Inferior parietal cortex (tissue), 1 donor: ENCODE data around the gene NPAS2.

Source experiments
- DNase-seq: peaks from one replicate; pipeline ENCODE4 v3.0.0-alpha.2; 2016; ENCODE audit errors: extremely low spot score

Gene NPAS2

DNA sequence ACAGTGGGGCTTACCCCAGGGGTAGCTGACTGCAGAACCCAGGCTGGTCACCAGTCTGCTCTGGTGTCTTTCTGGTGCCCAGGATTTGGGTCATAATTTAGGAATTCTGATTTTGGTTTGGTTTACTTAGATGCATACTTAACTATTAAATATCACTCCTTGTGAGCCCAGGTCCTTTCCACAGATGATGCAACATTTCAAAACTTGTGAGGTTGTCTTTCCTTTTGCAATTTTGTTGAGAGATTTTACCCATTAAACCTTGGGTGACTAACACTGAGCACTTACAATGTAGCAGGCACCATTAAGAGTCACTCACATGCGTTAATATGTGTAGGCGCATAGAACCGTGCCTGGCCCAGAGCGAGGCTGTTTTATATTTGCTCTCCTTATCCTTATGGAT lies 120.3 kb downstream of the NPAS2 start:
- no peak for DNase-seq

DNA sequence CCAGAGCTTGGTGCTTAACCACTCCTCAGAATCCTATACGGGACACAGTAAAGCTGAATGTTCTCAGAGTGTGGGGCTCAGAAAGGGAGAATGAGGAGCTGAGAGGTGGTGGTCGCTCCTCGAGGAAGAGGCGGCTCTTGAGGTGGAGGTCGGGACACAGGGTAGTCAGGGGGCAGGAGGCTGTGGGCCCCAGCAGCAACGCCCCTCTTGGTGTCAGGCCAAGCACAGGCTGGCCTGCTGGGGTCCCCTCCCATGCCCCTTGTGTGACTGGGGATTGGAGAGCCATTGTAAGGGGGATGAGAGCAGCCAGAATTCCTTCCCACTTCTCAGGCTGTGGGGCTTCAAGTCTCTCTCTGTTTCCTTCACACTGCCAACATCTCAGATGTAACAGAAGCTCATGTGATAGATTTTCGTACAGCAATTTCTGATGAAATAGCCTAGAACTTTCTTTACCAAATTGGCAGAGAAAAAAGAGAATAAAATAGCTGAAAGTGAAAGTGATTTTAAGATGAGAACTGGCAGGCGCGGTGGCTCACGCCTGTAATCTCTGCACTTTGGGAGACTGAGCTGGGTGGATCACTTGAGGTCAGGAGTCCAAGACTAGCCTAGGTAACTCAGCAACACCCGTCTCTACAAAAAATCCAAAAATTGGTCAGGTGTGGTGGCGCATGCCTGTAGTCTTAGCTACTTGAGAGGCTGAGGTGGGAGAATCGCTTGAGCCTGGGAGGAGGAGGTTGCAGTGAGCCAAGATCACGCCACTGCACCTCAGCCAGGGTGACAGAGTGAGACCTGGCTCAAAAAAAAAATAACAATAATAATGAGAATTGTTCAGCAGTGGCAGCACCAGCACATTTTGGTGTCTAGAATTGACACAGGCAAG lies 121.1 kb downstream of the NPAS2 start:
- no peak for DNase-seq

DNA sequence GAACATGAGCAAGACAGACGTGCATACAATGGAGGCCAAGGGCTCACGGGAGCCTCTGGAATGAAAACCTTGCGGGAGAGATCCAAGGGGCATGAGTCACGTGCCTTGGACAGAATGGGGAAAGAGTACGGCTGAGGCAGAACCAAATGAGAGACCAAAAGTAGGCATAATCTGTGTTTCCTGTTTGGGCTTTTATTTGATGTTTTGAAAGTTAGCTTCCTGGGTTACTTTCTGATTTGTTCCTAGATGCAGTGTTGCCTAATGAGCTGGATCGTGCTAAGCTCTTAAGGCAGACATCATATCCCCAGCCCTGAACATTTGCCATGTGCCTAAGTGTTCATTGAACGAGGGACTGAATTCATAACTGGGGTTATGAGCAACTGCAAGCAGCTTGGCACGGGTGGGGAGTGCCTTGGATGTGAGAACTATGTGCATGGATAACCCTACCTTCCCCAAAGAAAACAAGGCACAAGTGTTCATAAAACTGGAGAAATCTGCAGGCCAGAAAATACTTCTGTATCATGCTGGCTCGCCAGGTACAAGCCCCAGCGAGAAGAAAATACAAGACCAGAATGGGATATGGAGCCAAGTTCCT lies 121.8 kb downstream of the NPAS2 start:
- no peak for DNase-seq

DNA sequence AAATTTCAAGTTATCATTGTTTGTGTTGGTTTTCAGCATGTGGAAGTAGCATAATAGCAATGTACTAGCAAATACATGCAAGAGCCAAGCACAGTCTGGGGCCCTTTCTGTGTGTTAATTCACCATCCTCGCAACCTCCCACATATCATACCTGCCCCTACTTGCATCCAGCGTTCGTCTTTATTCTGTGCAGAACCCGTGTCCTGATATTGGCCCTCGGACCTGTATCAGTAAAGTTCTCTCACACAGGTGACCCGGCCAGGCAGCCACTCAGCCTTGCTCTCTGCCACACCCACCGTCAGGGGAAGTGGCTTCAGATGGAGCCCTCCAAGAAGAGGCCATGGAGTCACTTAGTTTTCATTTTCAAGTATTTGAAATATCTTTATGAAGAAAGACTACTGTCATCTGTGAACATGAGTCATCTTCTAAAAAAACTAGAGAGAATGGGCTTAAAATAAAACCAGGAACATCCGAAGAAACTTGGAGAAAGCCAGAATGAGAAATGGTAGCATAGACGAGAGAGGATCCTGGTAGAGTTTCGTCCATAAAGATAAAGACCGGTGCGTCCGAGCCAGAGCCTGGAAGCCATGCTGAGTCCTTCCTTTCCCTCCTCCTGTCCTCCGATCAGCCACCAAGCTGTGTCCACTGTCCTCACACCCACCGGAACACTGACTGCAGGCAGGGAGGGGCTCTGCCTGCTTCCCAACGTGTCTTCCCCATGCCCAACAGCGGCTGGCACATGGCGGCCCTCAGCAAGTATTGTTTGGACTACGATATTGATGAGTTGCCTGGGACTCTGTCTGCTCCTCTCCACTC lies 124.9 kb downstream of the NPAS2 start:
- DNase-seq: peak; percentile 32

DNA sequence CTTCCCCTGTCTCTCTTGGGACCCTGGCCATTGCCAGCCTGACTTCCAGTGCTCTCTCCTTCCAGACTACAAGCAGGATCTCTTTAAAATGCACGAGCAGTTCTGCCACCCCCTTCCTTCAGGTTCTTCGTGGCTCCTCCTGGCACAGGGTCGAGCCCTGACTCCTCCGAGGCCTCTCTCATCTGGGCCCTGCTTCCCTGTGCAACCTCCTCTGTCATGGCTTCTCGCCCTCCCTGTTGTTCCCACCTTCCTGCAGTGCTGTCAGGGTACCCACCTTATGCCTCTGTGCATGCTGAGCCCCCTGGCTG lies 125.4 kb downstream of the NPAS2 start:
- no peak for DNase-seq

DNA sequence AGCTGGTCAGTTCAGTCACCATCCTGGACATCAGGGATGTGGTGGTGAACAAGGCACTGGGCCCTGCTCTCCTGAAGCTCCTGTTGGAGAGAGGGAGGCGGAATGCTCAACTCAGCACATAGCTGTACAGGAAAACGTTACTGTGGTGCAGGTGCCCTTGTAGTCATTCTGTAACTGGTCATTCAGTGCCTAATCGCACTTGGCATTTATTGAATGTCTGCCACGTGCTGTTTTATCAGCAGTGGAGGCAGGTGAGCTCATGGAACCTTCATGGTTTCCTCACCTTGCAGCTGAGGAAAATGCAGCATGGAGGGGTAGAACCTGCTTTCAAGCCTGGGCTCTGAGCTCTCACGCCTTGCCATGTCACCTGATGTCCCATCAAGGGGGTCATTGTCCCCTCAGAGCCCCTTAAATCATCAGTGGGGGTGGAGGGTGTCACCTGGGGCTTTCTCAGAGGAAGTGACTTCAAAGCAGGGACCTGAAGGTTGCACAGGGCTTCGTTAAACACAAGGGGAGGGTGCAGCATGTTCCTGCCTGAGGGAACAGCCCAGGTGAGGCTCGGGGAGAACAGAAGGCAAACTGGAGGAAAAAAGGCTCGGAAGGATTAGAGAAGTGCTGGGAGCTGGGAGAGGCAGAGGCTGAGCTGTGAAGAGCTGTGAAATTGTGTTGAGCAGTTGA lies 126.1 kb downstream of the NPAS2 start:
- no peak for DNase-seq

DNA sequence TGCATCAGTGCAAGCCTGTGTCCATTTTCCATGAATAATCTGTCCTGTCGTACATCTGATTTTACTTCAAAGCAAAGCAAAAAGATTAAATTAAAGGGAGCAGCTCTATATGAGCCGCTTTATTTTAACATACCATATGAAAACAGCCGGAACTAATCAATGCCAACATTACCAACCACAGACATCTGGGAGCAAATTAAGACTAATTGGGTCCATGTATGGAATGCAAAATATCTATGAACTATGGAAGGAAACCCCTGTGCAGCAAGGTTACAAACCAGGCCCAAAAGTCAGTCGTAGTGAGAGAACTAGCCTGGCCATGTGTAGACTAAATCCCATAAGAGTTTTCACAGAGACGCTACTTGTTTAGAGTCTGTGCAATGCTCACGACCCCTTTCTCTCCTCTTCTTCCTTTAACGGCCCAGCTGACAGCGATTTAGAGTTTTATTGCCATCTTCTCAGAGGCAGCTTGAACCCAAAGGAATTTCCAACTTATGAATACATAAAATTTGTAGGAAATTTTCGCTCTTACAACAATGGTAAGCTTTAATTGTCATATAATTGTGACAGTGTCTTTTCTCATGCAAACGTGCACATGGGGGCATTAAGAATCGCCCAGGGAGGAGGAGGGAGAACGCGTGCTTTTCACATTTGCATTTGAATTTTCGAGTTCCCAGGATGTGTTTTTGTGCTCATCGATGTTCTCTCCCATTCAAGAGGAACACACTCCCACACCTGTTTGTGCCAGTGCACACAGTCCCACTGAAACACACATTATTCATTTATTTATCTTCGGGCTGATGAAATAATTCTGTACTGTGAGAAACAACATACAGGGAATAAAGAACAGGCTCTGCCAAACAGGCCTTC lies 129.2 kb downstream of the NPAS2 start:
- DNase-seq: no peak

DNA sequence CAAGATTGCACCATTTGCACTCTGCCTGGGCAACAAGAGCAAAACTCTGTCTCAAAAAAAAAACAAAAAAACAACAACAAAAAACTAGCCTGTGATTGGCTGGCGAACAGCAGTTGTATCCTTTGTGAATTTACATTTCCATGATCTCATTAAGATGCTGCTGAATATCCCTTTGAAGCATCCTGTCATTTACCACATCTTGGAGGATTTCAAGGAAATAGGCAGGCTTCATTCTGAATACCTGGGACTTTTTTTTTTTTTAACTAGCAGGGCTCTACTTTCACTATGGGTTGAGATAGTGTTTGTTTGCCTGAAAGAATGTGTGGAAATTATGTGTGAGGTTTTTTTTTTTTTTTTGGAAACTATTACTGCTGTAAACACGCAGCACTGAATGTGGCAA lies 132.6 kb downstream of the NPAS2 start:
- no peak for DNase-seq

DNA sequence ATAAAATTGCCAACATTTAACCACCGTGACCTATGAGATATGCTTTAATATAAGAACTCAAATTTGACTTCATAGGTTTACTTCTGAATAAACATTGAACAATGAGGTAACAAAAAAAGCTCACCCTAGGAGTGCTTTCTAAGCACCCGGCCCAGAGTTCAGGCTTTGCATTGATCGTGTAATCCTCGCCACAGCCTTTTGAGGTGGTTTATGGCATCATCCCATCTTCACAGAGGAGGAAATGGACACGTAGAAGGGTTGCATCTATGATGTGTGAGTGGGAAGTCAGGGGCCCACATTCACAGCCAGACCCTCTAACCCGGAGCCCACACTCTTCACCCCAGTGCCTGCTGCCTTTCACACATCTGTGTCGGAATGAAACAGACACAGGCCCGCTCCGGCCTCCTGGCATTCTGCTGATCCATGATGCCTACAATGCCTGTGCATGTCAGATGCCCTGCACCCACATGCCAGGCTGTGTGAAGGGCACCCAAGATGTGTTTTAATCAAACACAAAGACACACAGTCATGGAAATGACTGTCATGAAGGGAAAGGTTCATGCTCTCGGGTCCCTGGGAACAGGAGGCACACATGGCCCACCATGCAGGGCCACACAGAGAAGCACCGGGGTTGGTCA lies 133.6 kb downstream of the NPAS2 start:
- DNase-seq: no peak

DNA sequence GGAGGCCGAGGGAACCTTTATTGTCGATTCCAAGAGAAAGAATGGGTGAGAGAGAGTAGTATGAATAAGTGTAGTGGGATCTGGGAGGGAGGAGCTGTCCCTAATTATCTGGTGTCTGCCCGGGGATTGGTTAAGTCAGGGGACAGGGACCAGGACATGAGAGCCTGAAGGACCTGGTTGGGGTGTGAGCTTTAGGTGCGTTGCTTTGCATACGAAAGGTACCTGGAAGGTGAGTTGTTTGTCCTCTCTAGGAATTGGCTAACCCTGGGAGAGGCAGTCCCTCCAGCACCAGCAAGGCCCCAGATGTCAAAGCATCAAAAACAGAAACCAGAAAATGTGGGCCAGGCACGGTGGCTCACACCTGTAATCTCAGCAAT lies 134.1 kb downstream of the NPAS2 start:
- no peak for DNase-seq

DNA sequence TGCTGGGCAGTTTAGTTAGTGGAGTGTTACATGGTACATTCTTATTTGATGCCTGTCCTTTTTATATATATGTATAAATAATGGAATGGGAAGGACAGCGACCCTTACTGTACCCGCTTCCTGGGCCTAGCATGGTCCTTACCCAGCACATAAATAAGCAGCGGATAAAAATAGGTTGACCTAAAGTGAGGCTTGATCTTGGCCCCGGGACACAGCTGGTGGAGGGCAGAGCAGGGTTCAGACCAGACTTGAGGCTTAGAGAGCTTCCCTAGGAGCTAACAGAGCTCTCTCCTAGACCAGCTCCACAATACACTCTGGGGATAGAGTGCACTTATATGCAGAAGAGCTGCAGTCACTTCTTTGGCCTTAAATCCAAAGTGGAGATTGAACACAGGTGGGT lies 135.3 kb downstream of the NPAS2 start:
- DNase-seq: no peak

DNA sequence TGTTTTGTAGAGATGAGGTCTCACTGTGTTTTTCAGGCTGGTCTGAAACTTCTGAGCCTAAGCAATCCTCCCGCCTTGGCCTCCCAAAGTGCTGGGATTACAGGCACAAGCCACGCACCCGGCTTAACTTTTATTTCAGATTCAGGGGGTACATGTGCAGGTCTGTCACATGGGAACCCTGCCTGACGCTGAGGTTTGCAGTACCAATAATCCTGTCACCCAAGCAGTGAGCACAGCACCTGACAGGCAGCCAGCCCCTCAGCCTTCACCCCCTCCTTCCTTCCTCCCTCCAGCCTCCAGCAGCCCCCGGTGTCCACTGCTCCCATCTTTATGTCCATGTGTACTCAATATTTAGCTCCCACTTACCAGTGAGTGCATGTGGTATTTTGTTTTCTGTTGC lies 136.1 kb downstream of the NPAS2 start:
- DNase-seq: no peak

DNA sequence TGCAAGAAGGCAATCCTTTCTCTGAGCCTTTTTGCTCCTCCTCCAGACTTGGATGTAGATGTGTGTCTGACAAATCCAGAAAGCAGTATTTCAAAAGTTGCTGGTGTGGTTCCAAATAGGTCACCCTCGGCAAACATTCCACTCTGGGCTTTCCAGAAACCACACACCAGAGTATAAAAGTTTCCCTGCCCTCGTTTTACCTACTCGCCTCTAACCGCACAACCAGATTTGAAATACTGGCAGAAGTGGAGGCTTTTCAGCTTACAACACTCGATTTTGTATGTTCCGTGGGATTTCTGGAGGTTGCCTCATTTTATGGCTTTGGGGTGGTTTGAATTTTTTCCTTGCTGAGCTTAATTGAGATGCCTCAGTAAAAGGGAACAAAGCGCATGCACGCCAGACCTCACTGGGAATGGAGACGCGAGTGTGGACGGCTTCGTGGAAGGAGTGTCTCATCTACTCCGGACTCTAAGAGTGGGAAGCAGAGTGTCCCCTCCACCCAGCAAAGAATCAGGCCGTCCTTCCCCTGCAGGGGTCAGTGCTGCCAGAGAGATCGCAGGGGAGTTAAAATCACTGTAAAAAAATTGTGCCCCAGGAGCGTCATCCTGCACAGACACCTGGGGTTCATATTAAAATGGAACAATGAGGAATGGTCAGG lies 138.2 kb downstream of the NPAS2 start:
- peak; percentile 49 for DNase-seq

DNA sequence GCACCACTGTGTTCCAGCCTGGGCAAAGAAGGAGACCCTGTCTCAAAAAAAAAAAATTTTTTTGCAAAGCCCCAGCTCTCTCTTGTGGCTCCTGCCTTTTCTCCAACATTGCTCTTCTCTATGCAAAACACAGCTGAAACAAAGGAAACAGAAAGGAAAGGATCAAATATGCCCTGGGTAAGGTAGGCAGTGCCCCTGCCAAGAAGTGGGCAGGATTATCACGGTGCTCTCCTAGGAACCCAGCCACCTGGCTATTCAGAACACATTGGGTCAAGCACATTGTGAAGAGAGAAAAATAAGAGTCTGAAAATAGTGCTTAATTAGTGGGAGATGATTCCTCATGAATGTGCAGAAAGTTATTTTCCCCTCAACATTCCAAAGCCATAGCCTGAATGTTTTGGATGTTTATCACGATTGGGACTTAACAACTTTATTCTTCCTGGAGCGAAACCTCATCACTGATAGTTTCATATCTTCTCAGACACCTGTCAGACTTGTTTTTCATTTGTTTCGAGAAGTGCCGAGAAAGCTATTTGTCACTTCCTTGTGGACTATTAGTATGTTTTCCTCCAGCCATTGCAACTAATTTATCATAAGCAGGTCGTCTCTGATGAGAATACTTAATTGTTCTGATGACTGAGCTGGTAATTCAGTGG lies 139.4 kb downstream of the NPAS2 start:
- no peak for DNase-seq

DNA sequence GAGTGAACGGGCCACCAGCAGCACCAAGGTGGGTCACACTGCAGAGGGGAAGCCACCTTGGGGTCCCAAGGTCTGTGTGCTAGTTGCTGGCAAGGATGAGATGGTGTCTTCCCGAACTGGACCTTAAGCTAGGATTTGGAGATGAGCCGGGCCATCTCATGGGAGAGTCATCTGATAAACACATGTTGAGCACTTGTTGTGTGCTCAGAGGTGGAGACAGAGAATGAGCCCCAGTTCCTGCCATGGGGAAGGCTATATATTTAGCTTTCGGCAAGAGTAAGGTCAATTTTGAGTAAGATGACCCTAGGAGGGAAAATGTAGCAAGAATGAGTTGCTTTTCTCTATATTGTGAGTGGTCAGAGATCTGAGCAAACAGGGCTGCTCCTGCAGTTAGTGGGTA lies 140.7 kb downstream of the NPAS2 start:
- no peak for DNase-seq

DNA sequence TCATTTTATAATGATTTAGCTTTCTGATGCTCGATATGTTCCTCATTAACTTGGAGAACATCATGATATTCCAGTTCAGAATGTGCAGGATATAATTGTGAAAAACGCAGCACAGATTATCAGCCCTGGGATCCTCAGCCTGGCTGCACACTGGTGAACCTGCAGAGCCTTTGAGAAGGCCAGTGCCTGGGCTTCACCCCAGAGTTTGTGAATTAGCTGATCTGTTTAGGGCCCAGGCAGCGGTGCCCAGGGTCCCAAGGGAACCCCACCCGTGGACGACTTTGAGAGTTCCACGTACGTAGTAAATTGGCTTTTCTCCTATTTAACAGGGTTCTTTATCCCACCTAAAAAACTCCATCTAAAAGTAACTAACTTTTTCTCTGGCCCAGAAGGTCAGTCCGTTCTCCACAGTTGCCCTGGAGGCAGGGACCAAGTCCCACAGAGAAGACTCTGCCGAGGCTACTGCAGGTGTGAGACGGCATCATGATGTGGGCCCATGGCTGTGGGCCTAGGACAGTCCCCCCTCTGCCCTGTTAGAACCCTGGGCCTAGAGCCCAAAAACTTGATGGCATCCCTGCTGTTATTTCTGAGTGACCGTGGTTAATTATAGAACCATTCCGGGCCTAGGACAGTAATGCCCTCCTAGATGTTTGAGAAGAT lies 142.6 kb downstream of the NPAS2 start:
- no peak for DNase-seq

DNA sequence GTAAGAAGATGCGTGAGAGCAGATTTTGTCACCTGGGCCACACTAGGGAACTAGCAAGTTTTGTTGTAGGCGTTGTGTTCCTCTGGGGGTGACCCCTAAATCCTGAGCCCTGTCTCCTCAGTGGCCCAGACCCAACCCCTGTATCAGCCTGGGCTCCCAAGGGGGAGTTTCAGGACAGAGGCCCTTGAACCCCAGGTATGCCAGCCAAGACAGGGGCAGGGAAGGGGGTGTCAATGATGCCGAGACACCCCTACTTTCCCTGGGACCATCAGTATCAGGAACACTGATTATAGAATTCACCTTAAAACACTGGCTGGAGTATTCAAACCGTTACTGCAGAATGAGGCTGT lies 143.1 kb downstream of the NPAS2 start:
- no peak for DNase-seq

DNA sequence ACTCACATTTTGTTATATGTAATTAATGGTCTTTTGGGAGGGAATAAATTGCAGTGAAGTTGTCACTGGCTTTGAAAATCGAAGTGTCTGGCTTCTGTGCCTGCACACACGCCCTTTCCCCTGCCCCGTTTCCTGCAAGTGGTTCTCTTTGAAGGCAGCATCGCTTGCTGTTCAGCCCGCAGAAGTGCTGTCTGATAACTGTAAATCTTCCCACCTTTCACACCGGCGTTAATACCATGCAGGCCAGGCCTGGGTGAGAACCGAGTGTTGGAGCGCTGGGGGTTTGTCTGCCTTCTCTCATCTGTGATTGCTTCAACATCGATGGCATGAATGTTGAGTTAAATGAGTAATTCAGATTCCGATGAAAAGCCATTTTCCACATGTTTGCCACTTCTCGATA lies 144.3 kb downstream of the NPAS2 start:
- DNase-seq: no peak

DNA sequence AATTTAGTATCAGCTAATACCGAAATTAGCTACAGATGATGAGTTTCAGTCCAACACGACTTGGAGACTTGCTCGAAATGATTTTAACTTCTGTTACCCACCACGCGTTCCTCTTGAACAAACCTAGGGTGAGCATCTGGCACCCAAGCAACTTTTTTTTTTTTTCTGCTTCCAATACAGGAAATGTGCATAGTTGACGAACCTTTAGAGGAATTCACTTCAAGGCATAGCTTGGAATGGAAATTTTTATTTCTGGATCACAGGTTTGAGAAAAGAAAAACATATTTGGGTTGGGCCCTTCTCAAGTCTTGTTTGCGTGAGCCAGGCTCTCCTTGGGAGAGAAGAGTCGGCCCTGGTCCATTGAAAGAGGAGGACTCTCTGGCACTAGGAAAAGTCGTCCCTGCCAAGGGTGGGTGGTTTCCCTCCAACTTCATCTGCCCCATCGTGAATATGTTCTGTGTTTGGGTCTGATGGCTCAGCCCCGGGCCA lies 144.8 kb downstream of the NPAS2 start:
- no peak for DNase-seq
